ENCODE results near the gene NCOA7. TPM values are rescaled to one million over a fixed set of nuclear protein-coding genes. Genes with fewer than 3 reads are reported as not detected.

The NCOA7 gene
- total and polyA plus RNA-seq, 11 donors: 3.8 to 23.1 (median 8.2) TPM

- WGBS, 4 donors: 92 to 96% (median 94%) methylated on average over 6 of the region's 6 CpGs
- no peak overlapping the region for H3K27ac ChIP-seq
- no peak overlapping the region for H3K4me3 ChIP-seq
- intact Hi-C loops (cut with DNase I): loop anchor here in 2 of 10 donors (10.0 kb wide), 2 partner anchors 47 to 97 kb away; no protein-coding TSS in a partner anchor
- TF ChIP-seq POLR2A (IDR thresholded peaks at IDR 0.05) (no peak), CTCF (IDR thresholded peaks at IDR 0.05) (no peak)
- no peaks in the 10 kb centered on the region for H3K36me3 ChIP-seq
- DNase-seq: no peak
- ATAC-seq: no peak
- no peaks in the 10 kb centered on the region for H3K9me3 ChIP-seq
- no peaks in the 10 kb centered on the region for H3K27me3 ChIP-seq
- H3K4me1 ChIP-seq: peaks cover 0 to 15% (median 5%) of the 10 kb centered on the region in 12 donors
These were observed 76.8 kb downstream of the NCOA7 start for GRCh38 chr6:125867483-125867942.

GRCh38 chr6:125868252-125868651, 77.5 kb downstream of the NCOA7 start:
- 76 to 87% (median 82%) methylated on average over 2 of the region's 2 CpGs for WGBS, 4 donors
- Histone ChIP-seq H3K9me3 (no peaks in the 10 kb centered on the region), H3K36me3 (no peaks in the 10 kb centered on the region), H3K27ac (peak overlapping the region in 5 of 12 donors; percentile 33 to 82 (median 50)), H3K4me1 (peaks cover 0 to 17% (median 5%) of the 10 kb centered on the region in 12 donors), H3K27me3 (no peaks in the 10 kb centered on the region), H3K4me3 (no peak overlapping the region)
- intact Hi-C loops (cut with DNase I): loop anchor here in 2 of 10 donors (10.0 kb wide), 2 partner anchors 47 to 97 kb away; no protein-coding TSS in a partner anchor
- TF ChIP-seq POLR2A (IDR thresholded peaks at IDR 0.05) (no peak), CTCF (IDR thresholded peaks at IDR 0.05) (no peak)
- ATAC-seq (peak in 1 of 4 donors; percentile 28), DNase-seq (no peak)

- Histone ChIP-seq H3K36me3 (no peaks in the 10 kb centered on the region), H3K4me3 (no peak overlapping the region), H3K4me1 (peaks cover 0 to 17% (median 5%) of the 10 kb centered on the region in 12 donors), H3K27ac (peak overlapping the region in 11 of 12 donors; percentile 13 to 82 (median 42)), H3K27me3 (no peaks in the 10 kb centered on the region), H3K9me3 (no peaks in the 10 kb centered on the region)
- DNase-seq (peak; percentile 39 to 77 (median 72)), ATAC-seq (peak; percentile 61 to 87 (median 70))
- TF ChIP-seq POLR2A (IDR thresholded peaks at IDR 0.05) (no peak), CTCF (IDR thresholded peaks at IDR 0.05) (no peak)
- intact Hi-C loops (cut with DNase I): loop anchor here in 2 of 10 donors (10.0 kb wide), 2 partner anchors 46 to 96 kb away; no protein-coding TSS in a partner anchor
- 48 to 61% (median 56%) methylated on average over 5 of the region's 5 CpGs for WGBS, 4 donors
These were observed 78.1 kb downstream of the NCOA7 start for GRCh38 chr6:125868678-125869395.

GRCh38 chr6:125869427-125869826, 78.7 kb downstream of the NCOA7 start:
- H3K27ac ChIP-seq: peak overlapping the region; percentile 13 to 82 (median 40)
- intact Hi-C loops (cut with DNase I): loop anchor here in 2 of 10 donors (10.0 kb wide), 2 partner anchors 45 to 95 kb away; no protein-coding TSS in a partner anchor

More at GRCh38 chr6:125869427-125869826, 78.7 kb downstream of the NCOA7 start:
- no peaks in the 10 kb centered on the region for H3K27me3 ChIP-seq
- no peak overlapping the region for H3K4me3 ChIP-seq
- WGBS, 4 donors: 59 to 89% (median 69%) methylated on average over 6 of the region's 6 CpGs
- TF ChIP-seq POLR2A (IDR thresholded peaks at IDR 0.05): no peak
- TF ChIP-seq CTCF (IDR thresholded peaks at IDR 0.05): no peak
- peaks cover 0 to 17% (median 5%) of the 10 kb centered on the region in 12 donors for H3K4me1 ChIP-seq
- no peaks in the 10 kb centered on the region for H3K36me3 ChIP-seq
- ATAC-seq (peak in 2 of 4 donors; percentile 45 to 60), DNase-seq (peak in 1 of 5 donors; percentile 40)
- H3K9me3 ChIP-seq: no peaks in the 10 kb centered on the region

Measured in heart left ventricle (tissue), 16 donors.